ENCODE results near the gene ERICH6B.

ERICH6B gene

DNA sequence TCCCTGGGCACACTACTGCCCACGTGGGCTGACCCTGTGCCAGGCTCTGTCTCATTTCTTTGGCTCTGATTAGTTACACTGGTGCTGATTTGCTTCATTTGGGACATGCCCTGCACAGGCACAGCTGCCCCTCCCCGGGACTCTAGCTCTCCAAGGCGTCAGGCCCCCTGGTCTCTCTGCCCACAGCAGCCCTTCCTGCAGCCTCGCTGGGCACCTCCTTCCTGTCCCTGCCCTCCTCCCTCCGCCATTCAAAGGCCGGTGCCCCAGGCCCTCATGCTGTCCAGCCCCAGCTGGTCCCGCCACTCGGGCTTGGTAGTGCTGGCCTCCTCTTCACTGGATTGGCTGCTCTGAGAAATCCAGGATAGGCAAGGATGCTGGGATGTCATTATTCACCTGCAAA, 73.1 kb downstream of the ERICH6B start:
- TF ChIP-seq RARB (CRISPR knock-in tag; IDR thresholded peaks at IDR 0.05): no peak
- no peak for TF ChIP-seq GLIS3 (CRISPR knock-in tag; IDR thresholded peaks at IDR 0.05)
- TF ChIP-seq, protein P1, sequence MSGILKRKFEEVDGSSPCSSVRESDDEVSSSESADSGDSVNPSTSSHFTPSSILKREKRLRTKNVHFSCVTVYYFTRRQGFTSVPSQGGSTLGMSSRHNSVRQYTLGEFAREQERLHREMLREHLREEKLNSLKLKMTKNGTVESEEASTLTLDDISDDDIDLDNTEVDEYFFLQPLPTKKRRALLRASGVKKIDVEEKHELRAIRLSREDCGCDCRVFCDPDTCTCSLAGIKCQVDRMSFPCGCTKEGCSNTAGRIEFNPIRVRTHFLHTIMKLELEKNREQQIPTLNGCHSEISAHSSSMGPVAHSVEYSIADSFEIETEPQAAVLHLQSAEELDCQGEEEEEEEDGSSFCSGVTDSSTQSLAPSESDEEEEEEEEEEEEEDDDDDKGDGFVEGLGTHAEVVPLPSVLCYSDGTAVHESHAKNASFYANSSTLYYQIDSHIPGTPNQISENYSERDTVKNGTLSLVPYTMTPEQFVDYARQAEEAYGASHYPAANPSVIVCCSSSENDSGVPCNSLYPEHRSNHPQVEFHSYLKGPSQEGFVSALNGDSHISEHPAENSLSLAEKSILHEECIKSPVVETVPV (CRISPR knock-in tag; IDR thresholded peaks at IDR 0.05): no peak
- no peak for TF ChIP-seq BACH2 (CRISPR knock-in tag; IDR thresholded peaks at IDR 0.05; ENCODE audit: borderline replicate concordance)
- TF ChIP-seq, protein P2, sequence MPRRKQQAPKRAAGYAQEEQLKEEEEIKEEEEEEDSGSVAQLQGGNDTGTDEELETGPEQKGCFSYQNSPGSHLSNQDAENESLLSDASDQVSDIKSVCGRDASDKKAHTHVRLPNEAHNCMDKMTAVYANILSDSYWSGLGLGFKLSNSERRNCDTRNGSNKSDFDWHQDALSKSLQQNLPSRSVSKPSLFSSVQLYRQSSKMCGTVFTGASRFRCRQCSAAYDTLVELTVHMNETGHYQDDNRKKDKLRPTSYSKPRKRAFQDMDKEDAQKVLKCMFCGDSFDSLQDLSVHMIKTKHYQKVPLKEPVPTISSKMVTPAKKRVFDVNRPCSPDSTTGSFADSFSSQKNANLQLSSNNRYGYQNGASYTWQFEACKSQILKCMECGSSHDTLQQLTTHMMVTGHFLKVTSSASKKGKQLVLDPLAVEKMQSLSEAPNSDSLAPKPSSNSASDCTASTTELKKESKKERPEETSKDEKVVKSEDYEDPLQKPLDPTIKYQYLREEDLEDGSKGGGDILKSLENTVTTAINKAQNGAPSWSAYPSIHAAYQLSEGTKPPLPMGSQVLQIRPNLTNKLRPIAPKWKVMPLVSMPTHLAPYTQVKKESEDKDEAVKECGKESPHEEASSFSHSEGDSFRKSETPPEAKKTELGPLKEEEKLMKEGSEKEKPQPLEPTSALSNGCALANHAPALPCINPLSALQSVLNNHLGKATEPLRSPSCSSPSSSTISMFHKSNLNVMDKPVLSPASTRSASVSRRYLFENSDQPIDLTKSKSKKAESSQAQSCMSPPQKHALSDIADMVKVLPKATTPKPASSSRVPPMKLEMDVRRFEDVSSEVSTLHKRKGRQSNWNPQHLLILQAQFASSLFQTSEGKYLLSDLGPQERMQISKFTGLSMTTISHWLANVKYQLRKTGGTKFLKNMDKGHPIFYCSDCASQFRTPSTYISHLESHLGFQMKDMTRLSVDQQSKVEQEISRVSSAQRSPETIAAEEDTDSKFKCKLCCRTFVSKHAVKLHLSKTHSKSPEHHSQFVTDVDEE (CRISPR knock-in tag; IDR thresholded peaks at IDR 0.05): no peak
- TF ChIP-seq ZFP30 (CRISPR knock-in tag; IDR thresholded peaks at IDR 0.05): no peak
- no peak for ATAC-seq

DNA sequence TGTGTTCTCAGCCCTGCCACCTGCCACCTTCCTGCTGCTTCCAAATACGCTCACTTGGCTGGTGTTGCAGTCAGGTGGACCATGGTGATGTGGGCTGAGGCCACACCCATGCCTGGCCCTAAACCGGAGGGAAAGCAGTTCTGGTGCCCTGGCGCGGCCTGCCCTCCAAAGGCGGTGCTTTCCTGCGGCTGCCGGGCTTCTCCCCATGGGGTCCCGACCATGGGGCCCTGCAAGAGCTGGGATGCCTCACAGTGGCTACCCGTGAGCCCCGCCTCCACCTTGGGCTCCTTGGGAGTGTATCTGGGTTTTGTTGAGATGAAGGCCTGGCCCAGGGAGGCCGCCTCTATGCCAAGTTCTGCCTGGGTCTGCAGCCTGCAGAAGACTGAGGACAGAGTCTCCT, 73.7 kb downstream of the ERICH6B start:
- ATAC-seq: no peak
- TF ChIP-seq ZNF70 (CRISPR knock-in tag; IDR thresholded peaks at IDR 0.05) (no peak), ZFP3 (CRISPR knock-in tag; IDR thresholded peaks at IDR 0.05) (no peak), RARB (CRISPR knock-in tag; IDR thresholded peaks at IDR 0.05) (no peak), ZNF565 (CRISPR knock-in tag; conservative IDR thresholded peaks at IDR 0.05; ENCODE audit: low read depth) (no peak), ZNF8 (CRISPR knock-in tag; IDR thresholded peaks at IDR 0.05) (no peak), GLIS3 (CRISPR knock-in tag; IDR thresholded peaks at IDR 0.05) (no peak), ARNTL (CRISPR knock-in tag; IDR thresholded peaks at IDR 0.05; ENCODE audit: borderline replicate concordance, low read depth) (no peak), CSDC2 (CRISPR knock-in tag; IDR thresholded peaks at IDR 0.05) (no peak), PPARA (CRISPR knock-in tag; IDR thresholded peaks at IDR 0.05; ENCODE audit: borderline replicate concordance) (no peak), ESRRG (CRISPR knock-in tag; IDR thresholded peaks at IDR 0.05) (no peak), SNAI2 (CRISPR knock-in tag; IDR thresholded peaks at IDR 0.05) (no peak), BACH2 (CRISPR knock-in tag; IDR thresholded peaks at IDR 0.05; ENCODE audit: borderline replicate concordance) (no peak), ZC3H10 (CRISPR knock-in tag; IDR thresholded peaks at IDR 0.05) (no peak)
- TF ChIP-seq, protein P3, sequence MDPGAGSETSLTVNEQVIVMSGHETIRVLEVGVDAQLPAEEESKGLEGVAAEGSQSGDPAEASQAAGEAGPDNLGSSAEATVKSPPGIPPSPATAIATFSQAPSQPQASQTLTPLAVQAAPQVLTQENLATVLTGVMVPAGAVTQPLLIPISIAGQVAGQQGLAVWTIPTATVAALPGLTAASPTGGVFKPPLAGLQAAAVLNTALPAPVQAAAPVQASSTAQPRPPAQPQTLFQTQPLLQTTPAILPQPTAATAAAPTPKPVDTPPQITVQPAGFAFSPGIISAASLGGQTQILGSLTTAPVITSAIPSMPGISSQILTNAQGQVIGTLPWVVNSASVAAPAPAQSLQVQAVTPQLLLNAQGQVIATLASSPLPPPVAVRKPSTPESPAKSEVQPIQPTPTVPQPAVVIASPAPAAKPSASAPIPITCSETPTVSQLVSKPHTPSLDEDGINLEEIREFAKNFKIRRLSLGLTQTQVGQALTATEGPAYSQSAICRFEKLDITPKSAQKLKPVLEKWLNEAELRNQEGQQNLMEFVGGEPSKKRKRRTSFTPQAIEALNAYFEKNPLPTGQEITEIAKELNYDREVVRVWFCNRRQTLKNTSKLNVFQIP (CRISPR knock-in tag; IDR thresholded peaks at IDR 0.05; ENCODE audit: borderline replicate concordance, low read depth): no peak
- TF ChIP-seq, protein P2 (CRISPR knock-in tag; IDR thresholded peaks at IDR 0.05): no peak

DNA sequence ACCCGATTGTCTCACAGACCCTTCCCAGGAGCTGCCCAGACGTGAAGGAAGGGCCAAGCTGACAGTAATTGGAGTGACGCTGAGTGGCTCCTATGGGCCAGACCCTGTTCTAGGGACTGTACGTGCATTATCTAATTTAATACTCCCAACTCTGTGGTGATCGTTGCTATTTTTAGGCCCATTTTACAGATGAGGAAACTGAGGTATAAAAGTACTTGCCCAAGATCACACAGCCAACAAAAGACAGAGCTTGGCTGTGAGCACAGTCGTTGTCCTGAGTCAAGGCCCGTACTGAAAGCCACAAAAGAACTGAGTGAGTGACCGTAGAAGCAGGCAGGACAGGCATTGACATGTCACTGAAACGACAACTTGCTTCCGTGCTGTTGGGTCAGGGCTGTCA, 74.7 kb downstream of the ERICH6B start:
- no peak for ATAC-seq
- no peak for TF ChIP-seq TOX (CRISPR knock-in tag; IDR thresholded peaks at IDR 0.05; ENCODE audit: borderline replicate concordance)
- TF ChIP-seq, protein P4, sequence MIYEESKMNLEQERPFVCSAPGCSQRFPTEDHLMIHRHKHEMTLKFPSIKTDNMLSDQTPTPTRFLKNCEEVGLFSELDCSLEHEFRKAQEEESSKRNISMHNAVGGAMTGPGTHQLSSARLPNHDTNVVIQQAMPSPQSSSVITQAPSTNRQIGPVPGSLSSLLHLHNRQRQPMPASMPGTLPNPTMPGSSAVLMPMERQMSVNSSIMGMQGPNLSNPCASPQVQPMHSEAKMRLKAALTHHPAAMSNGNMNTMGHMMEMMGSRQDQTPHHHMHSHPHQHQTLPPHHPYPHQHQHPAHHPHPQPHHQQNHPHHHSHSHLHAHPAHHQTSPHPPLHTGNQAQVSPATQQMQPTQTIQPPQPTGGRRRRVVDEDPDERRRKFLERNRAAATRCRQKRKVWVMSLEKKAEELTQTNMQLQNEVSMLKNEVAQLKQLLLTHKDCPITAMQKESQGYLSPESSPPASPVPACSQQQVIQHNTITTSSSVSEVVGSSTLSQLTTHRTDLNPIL (CRISPR knock-in tag; IDR thresholded peaks at IDR 0.05; ENCODE audit: low read depth): no peak
- TF ChIP-seq, protein P3 (CRISPR knock-in tag; IDR thresholded peaks at IDR 0.05; ENCODE audit: borderline replicate concordance, low read depth): no peak
- no peak for TF ChIP-seq ZFP30 (CRISPR knock-in tag; IDR thresholded peaks at IDR 0.05)
- no peak for TF ChIP-seq ZNF8 (CRISPR knock-in tag; IDR thresholded peaks at IDR 0.05)
- TF ChIP-seq BACH2 (CRISPR knock-in tag; IDR thresholded peaks at IDR 0.05; ENCODE audit: borderline replicate concordance): no peak
- no peak for TF ChIP-seq ARNTL (CRISPR knock-in tag; IDR thresholded peaks at IDR 0.05; ENCODE audit: borderline replicate concordance, low read depth)
- TF ChIP-seq CSDC2 (CRISPR knock-in tag; IDR thresholded peaks at IDR 0.05): no peak
- TF ChIP-seq ZNF70 (CRISPR knock-in tag; IDR thresholded peaks at IDR 0.05): no peak
- no peak for TF ChIP-seq GLIS3 (CRISPR knock-in tag; IDR thresholded peaks at IDR 0.05)
- no peak for TF ChIP-seq ZNF565 (CRISPR knock-in tag; conservative IDR thresholded peaks at IDR 0.05; ENCODE audit: low read depth)
- TF ChIP-seq, protein P5, sequence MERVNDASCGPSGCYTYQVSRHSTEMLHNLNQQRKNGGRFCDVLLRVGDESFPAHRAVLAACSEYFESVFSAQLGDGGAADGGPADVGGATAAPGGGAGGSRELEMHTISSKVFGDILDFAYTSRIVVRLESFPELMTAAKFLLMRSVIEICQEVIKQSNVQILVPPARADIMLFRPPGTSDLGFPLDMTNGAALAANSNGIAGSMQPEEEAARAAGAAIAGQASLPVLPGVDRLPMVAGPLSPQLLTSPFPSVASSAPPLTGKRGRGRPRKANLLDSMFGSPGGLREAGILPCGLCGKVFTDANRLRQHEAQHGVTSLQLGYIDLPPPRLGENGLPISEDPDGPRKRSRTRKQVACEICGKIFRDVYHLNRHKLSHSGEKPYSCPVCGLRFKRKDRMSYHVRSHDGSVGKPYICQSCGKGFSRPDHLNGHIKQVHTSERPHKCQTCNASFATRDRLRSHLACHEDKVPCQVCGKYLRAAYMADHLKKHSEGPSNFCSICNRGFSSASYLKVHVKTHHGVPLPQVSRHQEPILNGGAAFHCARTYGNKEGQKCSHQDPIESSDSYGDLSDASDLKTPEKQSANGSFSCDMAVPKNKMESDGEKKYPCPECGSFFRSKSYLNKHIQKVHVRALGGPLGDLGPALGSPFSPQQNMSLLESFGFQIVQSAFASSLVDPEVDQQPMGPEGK (CRISPR knock-in tag; IDR thresholded peaks at IDR 0.05; ENCODE audit: borderline replicate concordance): no peak
- no peak for TF ChIP-seq OSR1 (CRISPR knock-in tag; IDR thresholded peaks at IDR 0.05)
- no peak for TF ChIP-seq TCF4 (CRISPR knock-in tag; IDR thresholded peaks at IDR 0.05; ENCODE audit: borderline replicate concordance)
- no peak for TF ChIP-seq RARB (CRISPR knock-in tag; IDR thresholded peaks at IDR 0.05)
- TF ChIP-seq ISL1 (CRISPR knock-in tag; IDR thresholded peaks at IDR 0.05): no peak
- no peak for TF ChIP-seq SNAI2 (CRISPR knock-in tag; IDR thresholded peaks at IDR 0.05)

All from SK-N-SH treated with all-trans-retinoic acid at 6 μM for 48 hours (cell line).